Neural progenitor cell (in vitro differentiated cells): ENCODE measurements around the gene CSNK1G2. TPM values are rescaled to one million over a fixed set of nuclear protein-coding genes. Genes with fewer than 3 reads are reported as not detected.

Experiments used
- DNase-seq: peaks from one replicate; pipeline ENCODE4 v3.0.0-alpha.2; 2016; ENCODE audit warnings: low spot score
- H2AFZ ChIP-seq: fragments of 200-600 bp; sonication (generic); replicated peaks from 2 replicates; pipeline ENCODE4 v1.6.1; 2016; ENCODE audit warnings: antibody characterized with exemption
- H3F3A ChIP-seq: fragments of 200-600 bp; sonication (generic); 2 replicates; pipeline ENCODE4 v1.6.1; 2016; ENCODE audit warnings: antibody characterized with exemption, low read depth
- H3K27ac ChIP-seq: fragments of 200-600 bp; sonication (generic); 2 replicates; pipeline ENCODE4 v1.5.1; 2016; ENCODE audit warnings: mild to moderate bottlenecking
- H3K27me3 ChIP-seq: fragments of 200-600 bp; sonication (generic); 2 replicates; pipeline ENCODE4 v1.6.1; 2016; ENCODE audit warnings: mild to moderate bottlenecking, moderate library complexity
- H3K36me3 ChIP-seq: fragments of 200-600 bp; sonication (generic); 2 replicates; pipeline ENCODE4 v1.5.1; 2016
- H3K4me1 ChIP-seq: fragments of 200-600 bp; sonication (generic); 2 replicates; pipeline ENCODE4 v1.6.1; 2016; ENCODE audit warnings: mixed run types
- H3K4me2 ChIP-seq: fragments of 200-600 bp; sonication (generic); 2 replicates; pipeline ENCODE4 v1.6.1; 2016
- H3K4me3 ChIP-seq: fragments of 200-600 bp; sonication (generic); 2 replicates; pipeline ENCODE4 v1.5.1; 2016
- H3K79me2 ChIP-seq: fragments of 200-600 bp; sonication (generic); 2 replicates; pipeline ENCODE4 v1.6.1; 2016; ENCODE audit warnings: low read depth
- H3K9ac ChIP-seq: fragments of 200-600 bp; sonication (generic); 2 replicates; pipeline ENCODE4 v1.6.1; 2016
- H3K9me3 ChIP-seq: fragments of 200-600 bp; sonication (generic); 2 replicates; pipeline ENCODE4 v1.5.1; 2016; ENCODE audit warnings: low read depth
- H4K20me1 ChIP-seq: fragments of 200-600 bp; sonication (generic); 2 replicates; pipeline ENCODE4 v1.6.1; 2016; ENCODE audit warnings: low read depth
- H3K27ac Mint-ChIP-seq: 3 replicates; pipeline ENCODE4 v1.8.0; 2021; ENCODE audit warnings: mixed read lengths
- H3K27me3 Mint-ChIP-seq: 2 replicates; pipeline ENCODE4 v1.8.0; 2022; ENCODE audit warnings: low read depth, mild to moderate bottlenecking, inconsistent platforms, moderate library complexity, mixed read lengths; ENCODE audit not compliant: insufficient read depth
- H3K36me3 Mint-ChIP-seq: 3 replicates; pipeline ENCODE4 v1.8.0; 2021; ENCODE audit warnings: mixed read lengths
- H3K4me1 Mint-ChIP-seq: 3 replicates; pipeline ENCODE4 v1.8.0; 2021; ENCODE audit warnings: mixed read lengths
- H3K4me3 Mint-ChIP-seq: 3 replicates; pipeline ENCODE4 v1.8.0; 2021; ENCODE audit warnings: mild to moderate bottlenecking, moderate library complexity, mixed read lengths
- H3K9me3 Mint-ChIP-seq: 3 replicates; pipeline ENCODE4 v1.8.0; 2020; ENCODE audit warnings: mixed read lengths
- CTCF ChIP-seq: fragments of 200-600 bp; sonication (generic); IDR thresholded peaks from 2 replicates; pipeline ENCODE4 v1.5.1; 2017; ENCODE audit warnings: antibody characterized with exemption, mild to moderate bottlenecking
- EZH2 ChIP-seq: fragments of 200-600 bp; sonication (generic); IDR thresholded peaks from 2 replicates; pipeline ENCODE4 v1.6.1; 2017; ENCODE audit warnings: antibody characterized with exemption, mild to moderate bottlenecking, moderate library complexity
- EZH2phosphoT487 ChIP-seq: fragments of 200-600 bp; sonication (generic); IDR thresholded peaks from 2 replicates; pipeline ENCODE4 v1.6.1; 2017; ENCODE audit warnings: antibody characterized with exemption
- total RNA-seq: library from RNA; depleted of rRNA; stranded (reverse); fragments of >200 nt; gene quantifications from 2 replicates; pipeline ENCODE4 v1.2.3, GENCODE V29; 2015; ENCODE audit warnings: low replicate concordance

The CSNK1G2 gene
- total RNA-seq, 1 donor from 2014 or later: 49.6 TPM

GRCh38 chr19:2011169-2011568, 70.2 kb downstream of the CSNK1G2 start:
- H3K79me2 ChIP-seq: peaks cover 75% of the 10 kb centered on the region
- no peaks in the 10 kb centered on the region for H3K36me3 ChIP-seq
- Mint-ChIP-seq H3K36me3 (peaks cover 24% of the 10 kb centered on the region), H3K27ac (no peak overlapping the region), H3K4me1 (peaks cover 12% of the 10 kb centered on the region), H3K9me3 (peaks cover 7% of the 10 kb centered on the region), H3K27me3 (peaks cover 9% of the 10 kb centered on the region), H3K4me3 (peak overlapping the region; percentile 48)
- H3K9me3 ChIP-seq: no peaks in the 10 kb centered on the region
- peaks cover 2% of the 10 kb centered on the region for H3F3A ChIP-seq
- peaks cover 11% of the 10 kb centered on the region for H3K4me1 ChIP-seq
- H3K27me3 ChIP-seq: no peaks in the 10 kb centered on the region
- H4K20me1 ChIP-seq: peaks cover 56% of the 10 kb centered on the region
- H3K4me3 ChIP-seq: no peak overlapping the region
- no peak overlapping the region for H3K27ac ChIP-seq
- no peak overlapping the region for H3K9ac ChIP-seq
- H3K4me2 ChIP-seq: no peak overlapping the region
- no peak for TF ChIP-seq EZH2
- no peak for TF ChIP-seq EZH2phosphoT487
- TF ChIP-seq CTCF: no peak
- H2AFZ ChIP-seq: no peak overlapping the region
- no peak for DNase-seq

GRCh38 chr19:2012941-2013682, 72.1 kb downstream of the CSNK1G2 start:
- H3K4me2 ChIP-seq: peak overlapping the region; percentile 89
- peaks cover 12% of the 10 kb centered on the region for H3K4me1 Mint-ChIP-seq
- H3K27ac Mint-ChIP-seq: no peak overlapping the region
- peaks cover 38% of the 10 kb centered on the region for H4K20me1 ChIP-seq
- peaks cover 6% of the 10 kb centered on the region for H3K27me3 Mint-ChIP-seq
- H3K9ac ChIP-seq: no peak overlapping the region
- peaks cover 22% of the 10 kb centered on the region for H3K36me3 Mint-ChIP-seq
- H3K9me3 Mint-ChIP-seq: peaks cover 7% of the 10 kb centered on the region
- peaks cover 8% of the 10 kb centered on the region for H3F3A ChIP-seq
- H2AFZ ChIP-seq: no peak overlapping the region
- peaks cover 59% of the 10 kb centered on the region for H3K79me2 ChIP-seq
- peak overlapping the region; percentile 79 for H3K4me3 Mint-ChIP-seq
- no peaks in the 10 kb centered on the region for H3K36me3 ChIP-seq
- no peaks in the 10 kb centered on the region for H3K9me3 ChIP-seq
- H3K27me3 ChIP-seq: no peaks in the 10 kb centered on the region
- TF ChIP-seq EZH2 (no peak), CTCF (no peak), EZH2phosphoT487 (no peak)
- peaks cover 11% of the 10 kb centered on the region for H3K4me1 ChIP-seq
- peak overlapping the region; percentile 13 for H3K4me3 ChIP-seq
- no peak for DNase-seq
- H3K27ac ChIP-seq: no peak overlapping the region

GRCh38 chr19:2013683-2013961, 72.7 kb downstream of the CSNK1G2 start:
- no peak for DNase-seq
- Histone ChIP-seq H3K9ac (no peak overlapping the region), H4K20me1 (peaks cover 33% of the 10 kb centered on the region), H3K36me3 (no peaks in the 10 kb centered on the region), H3K27ac (no peak overlapping the region), H3K79me2 (peaks cover 59% of the 10 kb centered on the region), H2AFZ (no peak overlapping the region), H3K9me3 (no peaks in the 10 kb centered on the region), H3K4me1 (peaks cover 11% of the 10 kb centered on the region), H3K4me3 (peak overlapping the region; percentile 65), H3K27me3 (no peaks in the 10 kb centered on the region), H3F3A (peaks cover 8% of the 10 kb centered on the region), H3K4me2 (peak overlapping the region; percentile 89)
- Mint-ChIP-seq H3K9me3 (peaks cover 7% of the 10 kb centered on the region), H3K27me3 (peaks cover 6% of the 10 kb centered on the region), H3K4me3 (peak overlapping the region; percentile 79), H3K36me3 (peaks cover 22% of the 10 kb centered on the region), H3K4me1 (peaks cover 12% of the 10 kb centered on the region), H3K27ac (no peak overlapping the region)
- TF ChIP-seq CTCF (no peak), EZH2phosphoT487 (no peak), EZH2 (no peak)
